ENCODE data around the gene LIG1.

LIG1 gene

GRCh38 chr19:48194844-48195830 lies 25.0 kb upstream of the LIG1 start:
- in situ Hi-C loops (cut with HindIII; ENCODE audit: low pct_ligation_motif_present, low sequenced_read_pairs), result no loop called here
- H3K27me3 ChIP-seq (replicated peaks), result no peaks in the 10 kb centered on the region
- H3K4me3 ChIP-seq (ENCODE audit: low read depth, low read length), result no peak overlapping the region
- TF ChIP-seq CTCF (IDR thresholded peaks at IDR 0.05; ENCODE audit: low read depth, low read length, missing control alignments), result no peak
- no peak overlapping the region for H3K27ac ChIP-seq
- no peak for DNase-seq
- no peaks in the 10 kb centered on the region for H3K36me3 ChIP-seq (replicated peaks)

GRCh38 chr19:48194041-48194843 lies 24.1 kb upstream of the LIG1 start:
- TF ChIP-seq CTCF (IDR thresholded peaks at IDR 0.05; ENCODE audit: low read depth, low read length, missing control alignments), result peak; percentile 70
- no peak for DNase-seq

GRCh38 chr19:48192750-48193149 lies 22.6 kb upstream of the LIG1 start:
- Histone ChIP-seq H3K36me3 (replicated peaks) (no peaks in the 10 kb centered on the region), H3K27me3 (replicated peaks) (no peaks in the 10 kb centered on the region), H3K27ac (no peak overlapping the region), H3K4me3 (ENCODE audit: low read depth, low read length) (no peak overlapping the region)
- in situ Hi-C loops (cut with HindIII; ENCODE audit: low pct_ligation_motif_present, low sequenced_read_pairs), result no loop called here
- no peak for DNase-seq
- TF ChIP-seq CTCF (IDR thresholded peaks at IDR 0.05; ENCODE audit: low read depth, low read length, missing control alignments), result no peak

More at GRCh38 chr19:48194041-48194843, 24.1 kb upstream of the LIG1 start:
- in situ Hi-C loops (cut with HindIII; ENCODE audit: low pct_ligation_motif_present, low sequenced_read_pairs), result no loop called here
- Histone ChIP-seq H3K36me3 (replicated peaks) (no peaks in the 10 kb centered on the region), H3K27ac (no peak overlapping the region), H3K27me3 (replicated peaks) (no peaks in the 10 kb centered on the region), H3K4me3 (ENCODE audit: low read depth, low read length) (no peak overlapping the region)

- no peak for DNase-seq
- in situ Hi-C loops (cut with HindIII; ENCODE audit: low pct_ligation_motif_present, low sequenced_read_pairs), result no loop called here
- Histone ChIP-seq H3K36me3 (replicated peaks) (no peaks in the 10 kb centered on the region), H3K27ac (no peak overlapping the region), H3K4me3 (ENCODE audit: low read depth, low read length) (no peak overlapping the region), H3K27me3 (replicated peaks) (no peaks in the 10 kb centered on the region)
- no peak for TF ChIP-seq CTCF (IDR thresholded peaks at IDR 0.05; ENCODE audit: low read depth, low read length, missing control alignments)
These were observed 20.7 kb upstream of the LIG1 start for GRCh38 chr19:48190885-48191284.

GRCh38 chr19:48190288-48190884 lies 20.2 kb upstream of the LIG1 start:
- H3K4me3 ChIP-seq (ENCODE audit: low read depth, low read length), result no peak overlapping the region
- peak; percentile 27 for TF ChIP-seq CTCF (IDR thresholded peaks at IDR 0.05; ENCODE audit: low read depth, low read length, missing control alignments)
- no peaks in the 10 kb centered on the region for H3K36me3 ChIP-seq (replicated peaks)
- in situ Hi-C loops (cut with HindIII; ENCODE audit: low pct_ligation_motif_present, low sequenced_read_pairs), result no loop called here
- no peak overlapping the region for H3K27ac ChIP-seq
- peak; percentile 27 for DNase-seq
- no peaks in the 10 kb centered on the region for H3K27me3 ChIP-seq (replicated peaks)

All from brain microvascular endothelial cell (primary cell).